NCI-H2227 (cell line): Measurements from ENCODE around the gene TRAFD1.

ENCODE experiments used
- DNase-seq: peaks from one replicate; lab custom pipeline; 2025; ENCODE audit not compliant: unreplicated experiment; lab: John Stamatoyannopoulos, UW

The TRAFD1 gene

GRCh38 chr12:112115259-112116045, 9.9 kb upstream of the TRAFD1 start:
- no peak for DNase-seq

- DNase-seq = peak; percentile 89
These were observed 8.9 kb upstream of the TRAFD1 start for GRCh38 chr12:112116232-112117060.

- DNase-seq = no peak
These were observed 7.7 kb upstream of the TRAFD1 start for GRCh38 chr12:112117685-112118084.

- no peak for DNase-seq
These were observed 3.4 kb upstream of the TRAFD1 start for GRCh38 chr12:112121780-112122565.

GRCh38 chr12:112122823-112123690, 2.3 kb upstream of the TRAFD1 start:
- DNase-seq = no peak

- DNase-seq = no peak
These were observed 476 bp upstream of the TRAFD1 start for GRCh38 chr12:112124918-112125249.

GRCh38 chr12:112126000-112126438, 659 bp downstream of the TRAFD1 start:
- DNase-seq = no peak

- no peak for DNase-seq
These were observed 1.6 kb downstream of the TRAFD1 start for GRCh38 chr12:112126911-112127310.

GRCh38 chr12:112130441-112130998, 5.2 kb downstream of the TRAFD1 start:
- no peak for DNase-seq

- no peak for DNase-seq
These were observed 6.3 kb downstream of the TRAFD1 start for GRCh38 chr12:112131686-112132085.

GRCh38 chr12:112133418-112133817, 8.1 kb downstream of the TRAFD1 start:
- no peak for DNase-seq

- DNase-seq = no peak
These were observed 9.4 kb downstream of the TRAFD1 start for GRCh38 chr12:112134731-112135130.

GRCh38 chr12:112140728-112141127, 15.4 kb downstream of the TRAFD1 start:
- no peak for DNase-seq

- DNase-seq = no peak
These were observed 20.8 kb downstream of the TRAFD1 start for GRCh38 chr12:112146123-112146522.

GRCh38 chr12:112148031-112148513, 22.7 kb downstream of the TRAFD1 start:
- peak; percentile 12 for DNase-seq

- no peak for DNase-seq
These were observed 24.2 kb downstream of the TRAFD1 start for GRCh38 chr12:112149596-112149995.

- DNase-seq = no peak
These were observed 26.6 kb downstream of the TRAFD1 start for GRCh38 chr12:112151766-112152541.

- DNase-seq = no peak
These were observed 28.0 kb downstream of the TRAFD1 start for GRCh38 chr12:112153181-112153892.

GRCh38 chr12:112153893-112154219, 28.5 kb downstream of the TRAFD1 start:
- DNase-seq = no peak
